Measurements from ENCODE around the gene RFPL2.

The RFPL2 gene

DNA sequence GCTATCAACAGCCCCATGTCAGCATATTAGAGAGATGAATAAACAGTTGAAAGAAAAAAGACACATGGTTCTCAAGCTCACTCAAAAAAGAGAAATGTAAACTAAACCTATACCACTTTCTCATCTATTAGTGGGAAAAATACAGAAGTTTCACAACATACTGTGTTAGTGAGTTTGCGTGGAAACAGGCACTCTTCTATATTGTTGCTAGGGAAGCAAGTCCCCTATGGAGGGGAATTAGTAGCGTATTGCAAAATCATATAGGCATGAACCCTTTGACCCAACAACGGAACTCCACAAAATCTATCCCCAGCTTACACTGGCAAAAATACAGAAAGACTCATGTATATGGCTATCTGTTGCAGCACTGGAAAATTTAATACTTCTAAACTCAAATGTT lies 14.2 kb upstream of the RFPL2 start:
- no peaks in the 10 kb centered on the region for H3K9me3 ChIP-seq (ENCODE audit: insufficient read depth, low read length, severe bottlenecking)
- no peak overlapping the region for H3K27ac ChIP-seq (ENCODE audit: low read length)
- H3K4me3 ChIP-seq (ENCODE audit: low read depth in 1 of 2, low read length in 2 of 2) = no peak overlapping the region
- H2AFZ ChIP-seq (ENCODE audit: low read depth, low read length) = no peak overlapping the region
- H3K4me2 ChIP-seq (ENCODE audit: insufficient read depth, low read length) = no peak overlapping the region
- no peak for TF ChIP-seq EZH2 (IDR thresholded peaks at IDR 0.05; ENCODE audit: borderline replicate concordance, low read depth, low read length, severe bottlenecking)
- TF ChIP-seq, protein P1, sequence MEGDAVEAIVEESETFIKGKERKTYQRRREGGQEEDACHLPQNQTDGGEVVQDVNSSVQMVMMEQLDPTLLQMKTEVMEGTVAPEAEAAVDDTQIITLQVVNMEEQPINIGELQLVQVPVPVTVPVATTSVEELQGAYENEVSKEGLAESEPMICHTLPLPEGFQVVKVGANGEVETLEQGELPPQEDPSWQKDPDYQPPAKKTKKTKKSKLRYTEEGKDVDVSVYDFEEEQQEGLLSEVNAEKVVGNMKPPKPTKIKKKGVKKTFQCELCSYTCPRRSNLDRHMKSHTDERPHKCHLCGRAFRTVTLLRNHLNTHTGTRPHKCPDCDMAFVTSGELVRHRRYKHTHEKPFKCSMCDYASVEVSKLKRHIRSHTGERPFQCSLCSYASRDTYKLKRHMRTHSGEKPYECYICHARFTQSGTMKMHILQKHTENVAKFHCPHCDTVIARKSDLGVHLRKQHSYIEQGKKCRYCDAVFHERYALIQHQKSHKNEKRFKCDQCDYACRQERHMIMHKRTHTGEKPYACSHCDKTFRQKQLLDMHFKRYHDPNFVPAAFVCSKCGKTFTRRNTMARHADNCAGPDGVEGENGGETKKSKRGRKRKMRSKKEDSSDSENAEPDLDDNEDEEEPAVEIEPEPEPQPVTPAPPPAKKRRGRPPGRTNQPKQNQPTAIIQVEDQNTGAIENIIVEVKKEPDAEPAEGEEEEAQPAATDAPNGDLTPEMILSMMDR (IDR thresholded peaks at IDR 0.05; ENCODE audit: borderline replicate concordance, extremely low read depth, low read length, poor library complexity, severe bottlenecking) = no peak
- H3K27me3 ChIP-seq (ENCODE audit: insufficient read depth, low read length, poor library complexity) = peaks cover 2% of the 10 kb centered on the region
- no peak for DNase-seq
- H3K4me1 ChIP-seq (ENCODE audit: insufficient read depth, low read length) = no peaks in the 10 kb centered on the region
- no peaks in the 10 kb centered on the region for H3K79me2 ChIP-seq (ENCODE audit: insufficient read depth, low read length)
- H3K36me3 ChIP-seq (ENCODE audit: insufficient read depth, low read length) = no peaks in the 10 kb centered on the region
- no peaks in the 10 kb centered on the region for H4K20me1 ChIP-seq (ENCODE audit: insufficient read depth, low read length)
- ATAC-seq (ENCODE audit: insufficient read depth, low read depth) = no peak
- no peak overlapping the region for H3K9ac ChIP-seq (ENCODE audit: low read depth, low read length)

DNA sequence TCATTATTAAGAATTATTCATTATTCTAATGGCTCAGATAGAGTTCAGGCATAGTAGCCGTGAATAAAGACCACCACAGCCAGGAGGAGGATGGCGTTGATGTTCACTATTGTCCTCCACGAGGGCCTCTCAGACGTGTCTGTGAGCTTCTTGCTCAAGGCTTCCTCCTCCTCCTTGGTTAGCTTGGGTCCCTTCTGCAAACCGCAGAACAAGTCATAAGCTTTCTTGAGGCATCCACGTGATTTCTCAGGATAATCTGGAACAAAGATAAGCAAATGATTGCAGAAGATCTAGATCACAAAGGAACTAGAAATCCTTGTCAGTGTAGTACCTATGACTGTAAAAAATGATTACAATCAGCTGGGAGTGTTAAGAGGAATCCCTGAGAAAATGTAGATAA lies 13.6 kb upstream of the RFPL2 start:
- no peaks in the 10 kb centered on the region for H3K36me3 ChIP-seq (ENCODE audit: insufficient read depth, low read length)
- no peak overlapping the region for H3K4me3 ChIP-seq (ENCODE audit: low read depth in 1 of 2, low read length in 2 of 2)
- no peaks in the 10 kb centered on the region for H4K20me1 ChIP-seq (ENCODE audit: insufficient read depth, low read length)
- H3K79me2 ChIP-seq (ENCODE audit: insufficient read depth, low read length) = no peaks in the 10 kb centered on the region
- H3K9me3 ChIP-seq (ENCODE audit: insufficient read depth, low read length, severe bottlenecking) = no peaks in the 10 kb centered on the region
- H2AFZ ChIP-seq (ENCODE audit: low read depth, low read length) = no peak overlapping the region
- no peak overlapping the region for H3K9ac ChIP-seq (ENCODE audit: low read depth, low read length)
- no peak for ATAC-seq (ENCODE audit: insufficient read depth, low read depth)
- H3K4me1 ChIP-seq (ENCODE audit: insufficient read depth, low read length) = no peaks in the 10 kb centered on the region
- no peak for TF ChIP-seq EZH2 (IDR thresholded peaks at IDR 0.05; ENCODE audit: borderline replicate concordance, low read depth, low read length, severe bottlenecking)
- TF ChIP-seq, protein P1 (IDR thresholded peaks at IDR 0.05; ENCODE audit: borderline replicate concordance, extremely low read depth, low read length, poor library complexity, severe bottlenecking) = no peak
- DNase-seq = no peak
- H3K4me2 ChIP-seq (ENCODE audit: insufficient read depth, low read length) = no peak overlapping the region
- H3K27me3 ChIP-seq (ENCODE audit: insufficient read depth, low read length, poor library complexity) = peaks cover 2% of the 10 kb centered on the region
- H3K27ac ChIP-seq (ENCODE audit: low read length) = no peak overlapping the region

DNA sequence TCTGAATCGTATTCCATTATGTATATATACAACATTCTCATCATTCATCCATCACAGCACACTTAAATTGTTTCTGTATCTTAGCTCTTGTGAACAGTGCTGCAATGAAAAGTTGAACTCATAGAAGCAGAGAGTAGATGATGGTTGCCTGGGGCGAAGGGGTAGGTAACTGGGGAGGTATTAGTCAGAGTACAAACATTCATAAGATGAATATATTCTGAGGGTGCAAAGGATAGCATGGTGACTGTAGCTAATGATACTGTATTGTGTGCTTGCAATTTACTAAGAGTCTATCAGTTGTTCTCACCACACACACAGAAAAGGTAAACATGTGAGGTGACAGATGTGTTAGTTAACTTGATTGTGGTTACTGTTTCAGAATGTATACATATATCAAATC lies 12.6 kb upstream of the RFPL2 start:
- no peak for TF ChIP-seq EZH2 (IDR thresholded peaks at IDR 0.05; ENCODE audit: borderline replicate concordance, low read depth, low read length, severe bottlenecking)
- TF ChIP-seq, protein P1 (IDR thresholded peaks at IDR 0.05; ENCODE audit: borderline replicate concordance, extremely low read depth, low read length, poor library complexity, severe bottlenecking) = no peak
- H3K4me1 ChIP-seq (ENCODE audit: insufficient read depth, low read length) = no peaks in the 10 kb centered on the region

DNA sequence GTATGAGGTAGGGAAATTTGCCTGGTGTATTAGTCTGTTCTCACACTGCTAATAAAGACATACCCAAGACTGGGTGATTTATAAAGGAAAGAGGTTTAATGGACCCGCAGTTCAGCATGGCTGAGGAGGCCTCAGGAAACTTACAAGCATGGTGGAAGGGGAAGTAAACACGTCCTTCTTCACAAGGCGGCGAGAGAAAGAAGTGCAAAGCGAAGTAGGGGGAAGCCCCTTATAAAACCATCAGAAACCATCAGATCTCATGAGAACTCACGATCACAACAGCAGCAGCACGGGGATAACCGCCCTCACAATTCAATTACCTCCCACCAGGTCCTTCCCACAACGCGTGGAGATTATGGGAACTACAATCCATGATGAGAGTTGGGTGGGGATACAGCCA lies 12.0 kb upstream of the RFPL2 start:
- TF ChIP-seq EZH2 (IDR thresholded peaks at IDR 0.05; ENCODE audit: borderline replicate concordance, low read depth, low read length, severe bottlenecking) = no peak
- TF ChIP-seq, protein P1 (IDR thresholded peaks at IDR 0.05; ENCODE audit: borderline replicate concordance, extremely low read depth, low read length, poor library complexity, severe bottlenecking) = no peak
- no peak overlapping the region for H3K4me3 ChIP-seq (ENCODE audit: low read depth in 1 of 2, low read length in 2 of 2)
- H3K4me1 ChIP-seq (ENCODE audit: insufficient read depth, low read length) = no peaks in the 10 kb centered on the region
- H3K4me2 ChIP-seq (ENCODE audit: insufficient read depth, low read length) = no peak overlapping the region
- no peak overlapping the region for H3K9ac ChIP-seq (ENCODE audit: low read depth, low read length)
- H3K36me3 ChIP-seq (ENCODE audit: insufficient read depth, low read length) = no peaks in the 10 kb centered on the region
- no peaks in the 10 kb centered on the region for H3K79me2 ChIP-seq (ENCODE audit: insufficient read depth, low read length)
- H3K27ac ChIP-seq (ENCODE audit: low read length) = no peak overlapping the region
- H3K27me3 ChIP-seq (ENCODE audit: insufficient read depth, low read length, poor library complexity) = peaks cover 2% of the 10 kb centered on the region
- no peak for DNase-seq
- no peak for ATAC-seq (ENCODE audit: insufficient read depth, low read depth)
- H2AFZ ChIP-seq (ENCODE audit: low read depth, low read length) = no peak overlapping the region
- H4K20me1 ChIP-seq (ENCODE audit: insufficient read depth, low read length) = no peaks in the 10 kb centered on the region
- H3K9me3 ChIP-seq (ENCODE audit: insufficient read depth, low read length, severe bottlenecking) = no peaks in the 10 kb centered on the region

More for the DNA sequence above, 12.6 kb upstream of the RFPL2 start:
- Histone ChIP-seq H3K27ac (ENCODE audit: low read length) (no peak overlapping the region), H3K4me3 (ENCODE audit: low read depth in 1 of 2, low read length in 2 of 2) (no peak overlapping the region), H4K20me1 (ENCODE audit: insufficient read depth, low read length) (no peaks in the 10 kb centered on the region), H3K4me2 (ENCODE audit: insufficient read depth, low read length) (no peak overlapping the region), H3K79me2 (ENCODE audit: insufficient read depth, low read length) (no peaks in the 10 kb centered on the region), H2AFZ (ENCODE audit: low read depth, low read length) (no peak overlapping the region), H3K36me3 (ENCODE audit: insufficient read depth, low read length) (no peaks in the 10 kb centered on the region), H3K9ac (ENCODE audit: low read depth, low read length) (no peak overlapping the region), H3K9me3 (ENCODE audit: insufficient read depth, low read length, severe bottlenecking) (no peaks in the 10 kb centered on the region), H3K27me3 (ENCODE audit: insufficient read depth, low read length, poor library complexity) (peaks cover 2% of the 10 kb centered on the region)
- DNase-seq (no peak), ATAC-seq (ENCODE audit: insufficient read depth, low read depth) (no peak)

Measured in DND-41 (cell line).